HG02571 (cell line): Measurements from ENCODE around the gene PPT2.
"Not testable (repeated sequence)": the region's sequence is repeated elsewhere in the genome, so short reads cannot be mapped to it uniquely, and the experiment has no call there.

Experiments used
- ATAC-seq: cut with Tn5 transposase; IDR thresholded peaks from one replicate; pipeline ENCODE4 v1.9.1; 2021; ENCODE audit warnings: mild to moderate bottlenecking, moderate library complexity; ENCODE audit not compliant: unreplicated experiment

PPT2 gene

DNA sequence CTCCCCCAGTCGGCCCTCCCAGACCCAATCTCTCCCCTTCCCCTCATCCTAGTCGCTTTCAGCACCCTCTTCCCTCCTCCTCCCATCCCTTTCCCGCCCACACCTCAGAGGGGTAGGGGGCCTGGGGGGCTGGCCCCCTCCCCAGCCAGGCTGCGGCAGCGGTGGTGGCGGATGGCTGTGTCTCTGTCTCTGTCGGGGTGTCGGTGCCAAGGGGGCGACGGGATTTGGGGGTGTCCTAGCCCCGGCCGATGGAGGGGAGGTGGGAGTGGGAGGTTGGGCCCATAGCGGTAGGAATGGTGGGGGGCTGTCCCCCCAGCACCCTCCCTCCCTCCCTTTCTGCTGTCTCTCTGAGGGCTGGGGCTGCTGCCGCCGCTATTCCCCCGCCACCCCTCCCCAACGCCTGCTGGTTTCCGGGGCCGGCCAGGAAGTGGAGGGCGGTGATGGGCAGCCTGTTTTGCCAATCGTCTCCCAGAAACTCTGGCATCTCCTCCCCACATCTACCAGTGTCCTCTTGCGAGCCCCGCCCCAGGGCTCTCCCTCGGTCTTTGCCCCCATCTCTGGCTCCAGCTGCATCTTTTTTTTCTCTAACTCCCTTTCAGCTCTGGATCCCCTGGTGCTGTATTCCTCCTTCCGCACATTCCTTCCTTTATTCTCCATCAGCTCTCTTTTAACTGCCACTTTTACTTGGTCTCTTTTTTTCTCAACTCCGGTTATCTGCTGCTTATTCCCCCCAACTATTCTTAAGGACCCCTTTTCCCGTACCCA is 22.0 kb downstream of the PPT2 start, which contains the start of gene AGPAT1:
AGPAT1 (minus strand) TSS at position 374 of the 765 bp plus-strand sequence. CDS start 4,588 bp downstream, outside the sequence.
- ATAC-seq, result peak; percentile 43

DNA sequence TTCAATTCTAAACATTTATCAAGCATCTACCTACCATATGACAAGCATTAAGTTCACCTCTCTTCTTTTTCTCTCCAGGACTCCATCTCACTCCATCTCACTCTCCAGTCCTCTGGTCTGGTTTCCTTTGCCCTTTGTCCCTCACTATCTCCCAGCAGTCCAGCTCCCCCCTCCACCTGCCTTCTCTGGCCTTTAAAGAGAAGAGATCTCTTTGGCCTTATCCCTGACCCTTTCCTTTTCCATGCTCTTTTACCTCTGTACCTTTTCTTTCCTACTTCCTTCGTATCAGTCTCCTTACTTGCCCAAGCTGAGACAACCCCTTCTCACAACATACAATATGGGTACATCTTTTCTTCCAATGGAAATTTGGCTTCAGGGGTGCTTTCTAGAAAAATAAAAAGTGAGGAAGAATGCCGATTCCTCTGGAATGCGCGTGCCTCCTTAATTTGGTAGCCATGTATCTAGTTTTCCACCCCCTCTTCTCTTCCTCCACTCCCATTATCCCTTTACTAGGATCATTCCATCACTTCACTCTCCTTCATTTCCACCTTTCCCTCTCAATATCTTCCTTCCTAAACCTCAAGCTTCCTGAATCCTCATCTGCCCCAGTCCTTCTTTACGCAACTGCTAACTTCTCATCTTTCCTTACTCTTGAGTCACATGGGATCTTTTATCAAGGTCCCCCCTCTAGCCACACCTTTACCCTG is 22.7 kb downstream of the PPT2 start:
- no peak for ATAC-seq

DNA sequence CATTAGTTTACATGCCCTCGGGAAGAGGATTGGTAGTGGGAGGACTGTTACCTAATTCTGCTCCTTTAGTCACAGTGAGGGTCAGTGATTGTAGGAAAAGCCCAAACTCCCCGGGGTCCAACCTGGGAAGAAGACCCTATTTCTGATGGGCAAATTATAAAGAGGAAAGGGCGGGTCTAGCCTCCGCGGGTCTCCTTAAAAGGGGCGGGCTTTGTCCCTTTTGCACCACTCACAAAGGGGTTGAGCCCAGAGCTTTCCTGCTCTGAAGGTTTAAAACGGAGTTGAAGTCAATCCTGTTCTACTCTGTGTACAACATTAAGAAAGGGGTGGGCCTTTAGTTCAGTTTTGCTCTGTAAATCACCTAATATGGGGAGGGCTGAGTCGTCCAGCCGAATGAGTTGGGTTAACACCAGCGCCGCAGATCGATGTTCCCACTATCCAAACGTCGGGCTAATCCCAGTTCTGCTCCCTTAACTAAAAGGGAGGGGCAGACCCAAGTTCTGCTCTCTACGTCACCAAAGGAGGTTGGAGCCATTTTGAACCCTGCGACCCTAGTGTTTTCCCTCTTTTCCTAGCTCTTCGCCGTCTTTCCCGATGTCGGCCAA is 23.3 kb downstream of the PPT2 start:
- no peak for ATAC-seq

- peak; percentile 74 for ATAC-seq
Measured at GRCh38 chr6:32177788-32178546, 24.0 kb downstream of the PPT2 start, which contains the start of gene RNF5. Gene RNF5 (plus strand): TSS chr6:32178405. CDS start chr6:32178512, 107 bp downstream.

DNA sequence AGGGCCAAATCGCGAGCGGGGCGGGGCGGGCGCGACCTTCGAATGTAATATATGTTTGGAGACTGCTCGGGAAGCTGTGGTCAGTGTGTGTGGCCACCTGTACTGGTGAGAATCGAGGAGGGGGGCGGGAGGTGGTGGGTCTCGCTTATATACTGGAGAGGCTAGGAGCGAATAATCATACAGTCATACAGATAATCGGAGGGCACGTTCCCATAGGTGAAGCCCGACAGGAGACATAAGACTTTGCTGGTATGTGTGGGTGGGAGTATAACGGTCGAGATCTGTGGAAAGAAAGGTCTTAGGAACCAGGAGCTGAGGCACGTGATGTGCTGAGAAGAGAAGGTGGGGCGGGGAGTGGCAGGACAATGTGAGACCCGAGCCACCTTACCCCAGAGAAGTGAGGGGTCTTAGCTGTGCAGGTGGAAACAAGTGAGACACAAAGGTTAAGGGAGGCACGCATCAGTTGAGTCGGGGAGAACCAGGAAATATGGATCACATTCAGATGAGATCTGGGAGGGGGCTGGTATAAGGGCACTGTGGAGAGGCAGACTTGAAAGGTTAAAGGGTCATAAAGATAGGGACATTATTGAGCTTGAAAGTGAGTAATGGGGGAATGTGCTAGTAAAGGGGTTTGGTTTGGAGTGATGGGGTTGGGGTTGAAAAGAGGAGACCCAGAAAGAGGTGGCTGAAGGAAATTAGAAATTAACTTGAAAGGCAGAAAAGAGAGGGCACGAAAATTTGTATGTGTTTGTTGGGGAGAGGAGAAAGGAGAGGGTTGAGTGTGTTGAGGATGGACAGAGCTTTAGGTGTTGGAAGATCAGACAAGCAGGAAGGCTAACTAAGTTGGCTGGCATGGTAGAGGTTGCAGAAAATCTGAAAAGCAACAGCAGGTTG is 24.9 kb downstream of the PPT2 start:
- no peak for ATAC-seq

DNA sequence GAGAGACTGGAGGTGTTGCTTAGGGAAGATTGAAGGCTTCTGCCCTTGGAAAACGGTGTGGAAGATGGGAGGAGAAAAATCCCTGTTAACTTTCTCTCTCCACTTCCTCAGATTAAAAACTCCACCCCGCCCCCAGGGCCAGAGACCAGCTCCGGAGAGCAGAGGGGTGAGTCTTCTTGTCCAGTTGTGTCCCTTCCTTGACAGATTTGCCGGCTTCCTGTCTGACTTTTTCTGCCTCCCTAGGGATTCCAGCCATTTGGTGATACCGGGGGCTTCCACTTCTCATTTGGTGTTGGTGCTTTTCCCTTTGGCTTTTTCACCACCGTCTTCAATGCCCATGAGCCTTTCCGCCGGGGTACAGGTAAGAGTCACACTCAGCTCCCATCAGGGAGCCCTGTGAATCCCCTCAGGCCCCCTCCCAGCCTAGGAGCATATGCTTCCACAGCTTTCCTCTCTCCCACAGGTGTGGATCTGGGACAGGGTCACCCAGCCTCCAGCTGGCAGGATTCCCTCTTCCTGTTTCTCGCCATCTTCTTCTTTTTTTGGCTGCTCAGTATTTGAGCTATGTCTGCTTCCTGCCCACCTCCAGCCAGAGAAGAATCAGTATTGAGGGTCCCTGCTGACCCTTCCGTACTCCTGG is 25.9 kb downstream of the PPT2 start:
- ATAC-seq, result no peak

DNA sequence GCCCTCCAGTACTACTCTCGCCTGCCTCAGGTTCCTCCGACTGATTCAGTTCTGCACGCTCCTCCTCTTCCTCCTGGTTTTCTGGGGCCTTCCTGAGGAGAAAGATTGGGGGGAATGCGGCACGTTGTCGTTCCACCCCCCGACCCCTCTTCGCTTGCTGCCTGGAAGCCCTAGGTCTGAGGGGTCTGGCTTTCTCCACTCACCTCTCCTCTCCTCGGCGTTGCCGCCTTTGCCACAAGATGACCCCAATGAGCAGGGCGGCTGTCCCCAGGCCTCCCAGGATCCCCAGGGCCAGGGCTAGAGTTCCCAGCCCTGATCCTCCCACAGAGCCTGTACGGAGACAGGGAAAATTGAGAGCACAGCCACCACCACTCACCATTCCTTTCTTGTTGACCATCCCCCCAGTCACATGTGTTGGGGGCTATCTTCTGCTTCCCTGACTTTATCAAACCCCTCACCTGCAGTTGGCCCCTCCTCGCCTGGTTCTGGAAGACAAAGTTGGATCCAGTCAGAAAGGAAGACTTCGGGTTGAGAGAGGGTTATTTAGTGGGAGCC is 27.3 kb downstream of the PPT2 start:
- no peak for ATAC-seq

DNA sequence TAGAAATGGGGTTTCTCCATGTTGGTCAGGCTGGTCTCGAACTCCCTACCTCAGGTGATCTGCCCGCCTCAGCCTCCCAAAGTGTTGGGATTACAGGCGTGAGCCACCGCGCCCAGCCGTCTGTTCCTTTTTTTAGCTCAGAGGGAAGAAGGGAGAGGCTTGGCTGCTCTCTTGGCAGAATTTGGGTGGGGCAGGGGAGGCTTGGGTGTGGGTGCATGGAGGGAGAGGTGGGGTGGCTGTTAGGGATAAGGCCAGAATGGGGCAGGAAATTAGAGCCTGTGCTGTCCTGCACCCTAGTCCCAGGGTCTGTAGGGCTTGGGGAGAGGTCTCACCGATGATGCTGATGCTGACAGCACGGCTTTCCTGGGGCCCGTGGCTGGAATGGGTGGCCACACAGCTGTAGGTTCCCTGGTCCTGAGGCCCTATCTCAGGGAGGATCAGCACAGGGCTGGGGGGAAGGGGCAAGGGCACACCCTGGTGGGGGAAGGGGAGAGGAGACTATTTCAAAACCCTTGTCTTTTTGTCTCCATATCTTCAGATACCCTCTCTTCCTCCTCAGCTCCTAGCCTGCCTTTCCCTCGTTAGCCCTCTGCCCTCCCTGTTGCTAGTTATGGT is 28.1 kb downstream of the PPT2 start:
- no peak for ATAC-seq

GRCh38 chr6:32182555-32182981 is 28.6 kb downstream of the PPT2 start:
- ATAC-seq, result no peak

- ATAC-seq, result no peak
Measured at GRCh38 chr6:32183030-32183429, 29.1 kb downstream of the PPT2 start.

DNA sequence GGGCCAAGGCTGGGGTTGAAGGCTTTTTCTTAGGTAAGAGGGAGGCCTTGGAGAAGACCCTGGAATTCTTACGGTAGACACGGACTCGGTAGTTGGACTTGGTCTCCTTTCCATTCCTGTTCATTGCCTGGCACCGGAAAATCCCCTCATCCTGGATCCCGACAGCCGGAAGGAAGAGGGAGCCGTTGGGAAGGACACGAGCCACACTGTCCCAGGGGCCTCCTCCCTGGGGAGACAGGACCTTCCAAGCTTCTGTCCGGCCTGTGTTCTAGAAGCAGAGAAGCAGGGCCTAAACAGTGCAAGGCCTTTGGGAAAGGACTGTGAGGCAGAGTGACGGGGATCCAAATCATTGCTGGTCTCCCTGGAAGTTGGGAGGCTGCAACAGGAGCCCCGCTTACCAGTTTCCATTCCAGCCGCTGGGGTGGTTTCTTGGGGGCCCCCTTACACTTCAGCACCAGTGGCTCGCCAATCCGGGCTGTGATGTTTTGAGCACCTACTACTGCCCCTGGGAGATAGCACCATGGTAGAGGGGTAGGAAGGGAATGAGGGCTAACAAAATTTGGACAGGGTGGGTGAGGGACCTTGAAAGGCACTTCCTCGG is 29.6 kb downstream of the PPT2 start:
- ATAC-seq, result no peak

DNA sequence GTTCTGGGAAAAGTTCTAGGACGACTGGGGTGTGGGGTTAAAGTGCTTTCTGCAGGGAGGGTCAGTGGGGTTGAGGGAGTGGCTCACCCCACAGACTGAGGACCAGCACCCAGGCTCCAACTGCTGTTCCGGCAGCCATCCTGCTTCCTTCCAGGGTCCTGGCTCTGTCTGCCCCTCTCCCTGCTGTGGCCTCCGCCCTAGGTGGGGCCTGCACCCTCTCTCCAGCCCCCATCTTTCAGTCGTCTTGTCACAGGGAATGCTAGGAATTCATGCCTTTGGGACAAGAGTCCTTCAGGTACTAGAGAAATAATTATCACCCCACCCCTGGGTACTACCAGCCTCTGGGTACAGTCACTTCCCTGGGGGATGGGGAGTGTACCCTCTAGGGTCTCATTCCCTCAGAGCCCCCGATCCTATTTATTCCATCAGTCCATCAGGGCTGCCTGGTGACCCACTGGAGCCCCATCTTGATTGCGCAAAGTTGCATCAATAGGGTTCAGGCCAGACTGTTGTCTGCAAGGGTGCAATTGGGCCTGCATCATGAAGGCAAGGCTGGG is 30.2 kb downstream of the PPT2 start, which contains the start of gene AGER:
AGER (minus strand) TSS at position 170 of the 557 bp plus-strand sequence; CDS start at position 139, 31 bp downstream.
- ATAC-seq, result no peak

GRCh38 chr6:32185681-32186131 is 31.8 kb downstream of the PPT2 start:
- ATAC-seq, result not testable (repeated sequence)

DNA sequence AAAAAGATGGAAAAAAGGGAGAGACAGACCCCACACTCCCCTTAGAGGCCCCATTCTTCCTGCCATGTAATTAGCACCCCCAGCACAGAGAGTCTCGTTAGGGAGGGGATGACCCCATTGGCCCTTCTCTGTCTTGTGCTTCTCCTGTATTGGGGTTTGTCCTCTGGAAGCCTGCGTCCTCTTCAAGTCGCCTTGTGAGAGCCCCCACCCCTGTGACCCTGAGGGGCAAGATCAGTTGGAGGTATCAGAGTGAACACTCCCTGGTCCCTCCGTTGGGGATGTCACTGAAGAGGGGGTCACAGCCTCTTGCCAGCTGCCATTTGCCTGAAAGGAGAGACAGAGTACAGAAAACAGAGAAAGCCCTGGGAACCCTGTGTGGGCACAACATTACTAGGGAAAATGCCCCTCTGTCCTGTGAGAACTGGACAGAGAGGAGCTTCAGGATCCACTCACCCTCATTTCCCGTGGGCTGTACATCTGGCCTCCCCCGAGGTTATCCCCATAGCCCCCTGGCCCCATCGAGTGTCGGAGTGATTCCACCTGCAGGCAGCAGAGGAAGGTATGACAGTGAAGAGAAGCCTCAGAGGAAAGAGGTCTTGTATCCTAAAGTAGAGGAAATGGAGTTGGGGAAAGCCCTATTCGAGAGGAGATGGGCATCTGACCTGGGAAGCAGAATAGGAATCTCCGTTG is 32.4 kb downstream of the PPT2 start:
- ATAC-seq, result not testable (repeated sequence)

DNA sequence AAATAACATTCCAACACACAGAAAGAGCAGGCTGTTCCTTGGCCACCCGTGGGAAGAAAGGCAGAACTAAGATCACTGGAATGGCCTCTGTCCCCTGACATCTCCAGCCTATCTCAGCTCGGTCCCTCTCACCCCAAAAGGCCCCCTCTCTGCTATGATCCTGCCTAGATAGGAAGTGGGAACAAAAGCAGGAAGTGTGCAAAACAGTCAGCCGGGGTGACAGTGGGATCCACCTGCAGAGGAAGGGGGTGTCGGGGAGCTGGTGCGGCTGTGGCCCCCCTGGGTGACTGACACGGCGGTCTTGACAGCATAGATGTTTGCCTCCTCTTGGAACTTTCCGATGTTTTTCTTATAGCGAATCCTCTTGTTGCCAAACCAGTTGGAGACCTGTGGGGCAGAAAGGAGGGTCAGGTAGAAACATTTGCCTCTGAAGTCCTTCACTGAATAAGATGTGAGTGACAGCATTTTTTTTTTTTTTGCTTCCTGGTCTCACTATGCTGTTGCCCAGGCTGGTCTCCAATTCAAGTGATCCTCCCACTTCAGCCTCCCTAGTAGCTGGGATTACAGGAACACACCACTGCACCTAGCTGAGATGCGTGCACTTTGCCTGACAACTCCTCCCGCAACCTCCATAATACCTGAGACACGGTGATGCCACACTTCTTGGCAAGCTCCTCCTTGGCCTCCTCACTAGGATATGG is 33.2 kb downstream of the PPT2 start:
- ATAC-seq, result no peak

GRCh38 chr6:32187725-32188380 is 33.9 kb downstream of the PPT2 start:
- not testable (repeated sequence) for ATAC-seq
